HUES48 (cell line): ENCODE measurements around the gene CDH13.

Experiments used
- H3K27ac ChIP-seq: one replicate; pipeline ENCODE4 v1.7.0; 2013; ENCODE audit warnings: low read depth, low read length, inconsistent platforms
- H3K27me3 ChIP-seq: 2 replicates; pipeline ENCODE4 v1.6.1; 2013; ENCODE audit warnings: mild to moderate bottlenecking, low read length; ENCODE audit not compliant: control insufficient read depth, insufficient read depth
- H3K36me3 ChIP-seq: 2 replicates; pipeline ENCODE4 v1.6.1; 2013; ENCODE audit warnings: low read length; ENCODE audit not compliant: control insufficient read depth, insufficient read depth
- H3K4me1 ChIP-seq: 2 replicates; pipeline ENCODE4 v1.6.1; 2013; ENCODE audit warnings: mild to moderate bottlenecking, low read length; ENCODE audit not compliant: control insufficient read depth, insufficient read depth
- H3K4me3 ChIP-seq: 2 replicates; pipeline ENCODE4 v1.5.1; 2013; ENCODE audit warnings: mild to moderate bottlenecking, low read depth, low read length
- H3K9ac ChIP-seq: 2 replicates; pipeline ENCODE4 v1.6.1; 2013; ENCODE audit warnings: mild to moderate bottlenecking, low read depth, low read length, moderate library complexity
- H3K9me3 ChIP-seq: 2 replicates; pipeline ENCODE4 v1.6.1; 2013; ENCODE audit warnings: low read length; ENCODE audit not compliant: control insufficient read depth, insufficient read depth

CDH13 gene

DNA sequence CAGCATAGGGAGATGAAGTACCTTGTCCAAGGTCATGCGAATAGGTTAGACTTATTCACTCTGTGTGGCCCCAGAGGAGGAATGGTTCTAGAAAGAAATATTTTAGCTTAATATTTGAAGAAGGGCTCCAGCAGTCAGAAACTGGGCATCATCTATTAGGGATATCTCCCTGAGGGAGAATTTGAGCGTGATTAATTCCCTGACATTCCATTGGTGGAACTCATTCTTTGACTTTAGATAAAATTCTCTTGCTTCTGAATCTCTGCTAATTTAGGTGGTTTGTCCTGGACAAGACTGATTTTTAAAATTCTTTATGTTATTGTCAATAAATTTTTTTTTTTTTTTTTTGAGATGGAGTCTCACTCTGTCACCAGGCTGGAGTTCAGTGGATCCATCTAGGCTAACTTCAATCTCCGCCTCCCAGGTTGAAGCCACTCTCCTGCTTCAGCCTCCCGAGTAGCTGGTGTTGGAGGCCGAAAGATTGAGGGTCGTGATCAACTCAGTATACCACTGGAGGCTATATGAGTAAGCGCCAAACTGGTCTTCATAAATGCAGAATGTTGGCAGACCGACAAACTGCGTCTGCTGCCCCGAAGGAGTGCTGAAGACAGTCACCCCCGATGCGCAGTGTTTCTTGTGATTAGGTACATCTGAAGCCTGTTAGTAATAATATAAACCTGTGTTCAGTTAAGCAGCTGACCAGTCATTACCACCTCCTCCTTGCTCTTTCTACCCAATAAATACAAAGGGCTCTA lies 913.1 kb downstream of the CDH13 start:
- no peaks in the 10 kb centered on the region for H3K4me1 ChIP-seq
- no peaks in the 10 kb centered on the region for H3K9me3 ChIP-seq
- no peaks in the 10 kb centered on the region for H3K27me3 ChIP-seq
- no peak overlapping the region for H3K27ac ChIP-seq
- no peaks in the 10 kb centered on the region for H3K36me3 ChIP-seq
- H3K9ac ChIP-seq = no peak overlapping the region
- no peak overlapping the region for H3K4me3 ChIP-seq

DNA sequence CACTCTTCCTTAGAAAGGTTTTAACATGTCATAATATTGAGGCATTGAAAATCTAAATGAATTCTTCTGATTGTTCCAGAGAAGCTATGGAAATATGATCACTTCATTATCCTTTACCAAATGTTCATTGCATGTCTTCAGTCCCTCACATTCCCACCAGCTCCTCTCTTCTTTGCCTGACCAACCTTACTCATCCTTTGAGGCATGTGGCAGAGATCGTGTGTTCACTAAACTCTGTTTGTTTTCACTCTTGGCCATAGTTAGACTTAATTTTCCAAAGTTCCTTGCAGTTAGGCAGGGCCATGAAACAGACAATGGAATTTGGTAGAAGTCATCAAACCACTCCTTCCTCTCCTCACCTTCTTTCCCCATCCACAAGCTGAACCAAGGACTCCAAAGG lies 914.5 kb downstream of the CDH13 start:
- no peak overlapping the region for H3K4me3 ChIP-seq
- H3K27me3 ChIP-seq = no peaks in the 10 kb centered on the region
- H3K36me3 ChIP-seq = no peaks in the 10 kb centered on the region
- no peaks in the 10 kb centered on the region for H3K9me3 ChIP-seq
- no peaks in the 10 kb centered on the region for H3K4me1 ChIP-seq
- no peak overlapping the region for H3K9ac ChIP-seq
- H3K27ac ChIP-seq = no peak overlapping the region

DNA sequence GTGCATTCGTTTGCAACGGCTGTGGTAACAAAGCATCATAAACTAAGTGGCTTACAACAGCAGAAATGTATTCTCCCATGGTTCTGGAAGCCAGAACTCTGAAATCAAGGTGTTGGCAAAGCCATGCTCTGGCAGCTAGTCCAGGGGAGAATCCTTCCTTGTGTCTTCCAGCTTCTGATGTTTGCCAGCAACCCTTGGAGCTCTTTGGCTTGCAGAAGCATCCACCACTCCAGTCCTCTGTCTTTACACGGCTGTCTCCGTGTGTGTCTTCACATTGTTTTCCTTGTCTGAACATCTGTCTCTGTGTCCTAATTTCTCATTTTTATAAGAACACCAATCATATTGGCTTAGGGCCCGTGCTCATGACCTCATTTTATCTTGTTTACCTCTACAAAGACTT lies 915.7 kb downstream of the CDH13 start:
- no peaks in the 10 kb centered on the region for H3K27me3 ChIP-seq
- H3K9ac ChIP-seq = no peak overlapping the region
- H3K4me3 ChIP-seq = no peak overlapping the region
- no peaks in the 10 kb centered on the region for H3K36me3 ChIP-seq
- no peak overlapping the region for H3K27ac ChIP-seq
- H3K9me3 ChIP-seq = no peaks in the 10 kb centered on the region
- peaks cover 5% of the 10 kb centered on the region; the same call in 1 of the 2 replicates for H3K4me1 ChIP-seq

DNA sequence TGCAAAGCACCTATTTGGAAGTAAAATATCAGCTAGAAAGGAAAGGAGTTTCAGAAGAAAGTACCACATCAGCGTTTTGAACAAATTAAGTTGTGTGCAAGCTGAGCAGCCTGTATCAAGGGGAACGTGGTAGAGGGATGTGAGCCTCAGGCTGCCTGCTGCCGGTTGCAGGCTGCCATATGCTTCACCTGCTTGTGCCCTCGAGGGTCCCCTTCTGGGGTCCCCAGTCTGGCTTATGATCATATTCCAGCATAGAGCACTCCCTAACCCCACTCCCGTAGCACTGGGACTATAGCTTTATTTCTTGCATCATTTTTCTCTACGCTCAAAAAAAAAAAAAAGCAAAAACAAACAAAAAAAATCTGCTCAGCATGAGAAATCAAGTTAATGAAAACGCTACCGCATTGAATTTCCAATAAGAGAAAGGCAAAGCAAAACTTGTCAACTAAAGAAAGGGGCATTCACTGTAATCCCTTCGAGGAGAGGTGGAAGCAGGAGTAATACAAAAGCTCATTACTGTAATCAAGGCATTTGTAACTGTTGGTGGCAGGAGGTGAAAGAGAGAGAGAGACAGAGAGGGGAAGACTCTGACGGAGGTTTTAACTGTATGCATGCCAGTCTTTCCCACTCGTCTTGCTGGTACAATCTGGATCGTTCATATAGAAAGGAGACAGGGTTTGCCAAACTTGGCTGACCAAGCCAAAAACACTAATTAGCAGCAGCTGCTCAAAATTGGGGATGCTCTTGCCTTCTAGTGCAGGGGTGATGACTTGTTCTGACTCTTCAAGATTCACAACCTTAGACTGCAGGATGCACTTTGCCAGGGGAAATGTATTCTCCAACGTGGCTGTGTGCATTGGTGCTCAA lies 922.8 kb downstream of the CDH13 start:
- Histone ChIP-seq H3K36me3 (no peaks in the 10 kb centered on the region), H3K27ac (no peak overlapping the region), H3K27me3 (no peaks in the 10 kb centered on the region), H3K4me1 (peaks cover 14% of the 10 kb centered on the region; the same call in 1 of the 2 replicates), H3K4me3 (no peak overlapping the region), H3K9ac (no peak overlapping the region), H3K9me3 (no peaks in the 10 kb centered on the region)

DNA sequence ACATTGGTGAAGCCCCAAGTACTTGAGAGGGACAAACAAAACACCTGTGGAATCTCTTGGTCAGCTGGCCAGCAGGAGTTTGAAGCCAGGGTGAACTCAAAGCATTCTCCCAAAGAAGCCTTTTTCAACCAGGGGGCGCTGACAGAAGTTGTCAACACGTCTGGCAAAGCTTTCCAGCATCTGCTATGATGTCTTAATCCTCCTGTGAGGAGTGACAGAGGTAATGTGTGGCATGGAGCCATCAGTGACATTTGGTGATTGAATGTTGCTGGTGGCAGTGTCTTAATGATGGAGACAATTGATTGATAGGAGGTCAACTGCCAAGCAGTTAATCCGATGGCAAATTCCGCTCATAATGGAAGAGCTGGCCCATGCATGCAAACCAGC lies 923.4 kb downstream of the CDH13 start:
- H3K9me3 ChIP-seq = no peaks in the 10 kb centered on the region
- no peaks in the 10 kb centered on the region for H3K27me3 ChIP-seq
- no peak overlapping the region for H3K9ac ChIP-seq
- peaks cover 14% of the 10 kb centered on the region; the same call in 1 of the 2 replicates for H3K4me1 ChIP-seq
- H3K4me3 ChIP-seq = no peak overlapping the region
- H3K27ac ChIP-seq = no peak overlapping the region
- H3K36me3 ChIP-seq = no peaks in the 10 kb centered on the region

DNA sequence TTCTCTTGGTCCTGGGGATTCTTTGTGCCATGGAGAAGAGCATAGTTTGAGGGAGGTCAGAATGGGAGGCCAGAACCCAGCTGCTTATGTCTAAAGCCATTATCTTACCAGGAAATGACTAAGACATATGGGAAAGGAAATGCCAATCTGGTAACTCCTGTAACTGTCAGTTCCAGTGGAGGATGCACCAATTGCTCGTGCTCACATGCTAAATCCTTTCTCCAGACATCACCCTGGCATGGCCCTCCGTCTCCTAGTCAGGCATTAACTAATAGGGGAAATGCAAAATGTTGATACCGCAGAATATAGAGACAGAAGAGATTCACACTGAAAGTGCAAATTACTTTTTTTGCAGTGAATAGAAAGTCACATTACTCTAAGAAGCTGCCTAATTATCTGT lies 925.5 kb downstream of the CDH13 start:
- H3K9ac ChIP-seq = no peak overlapping the region
- no peaks in the 10 kb centered on the region for H3K9me3 ChIP-seq
- H3K4me3 ChIP-seq = no peak overlapping the region
- H3K27ac ChIP-seq = no peak overlapping the region
- peaks cover 9% of the 10 kb centered on the region; the same call in 1 of the 2 replicates for H3K4me1 ChIP-seq
- H3K27me3 ChIP-seq = no peaks in the 10 kb centered on the region
- H3K36me3 ChIP-seq = no peaks in the 10 kb centered on the region

DNA sequence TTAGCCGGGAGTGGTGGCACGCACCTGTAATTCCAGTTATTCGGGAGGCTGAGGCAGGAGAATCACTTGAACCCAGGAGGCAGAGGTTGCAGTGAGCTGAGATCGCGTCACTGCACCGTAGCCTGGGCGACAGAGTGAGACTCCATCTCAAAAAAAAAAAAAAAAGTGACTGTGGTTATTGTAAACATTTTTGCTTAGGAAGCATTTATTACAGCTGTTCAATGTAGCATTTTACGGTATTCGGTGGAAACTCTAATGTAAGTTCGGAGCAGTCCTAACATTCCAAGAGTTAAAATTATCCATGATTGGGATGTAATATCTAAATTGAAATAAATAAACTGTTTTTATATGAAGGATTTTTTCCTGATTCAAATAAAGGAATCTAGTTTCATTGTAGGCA lies 926.2 kb downstream of the CDH13 start:
- H3K9me3 ChIP-seq = no peaks in the 10 kb centered on the region
- no peak overlapping the region for H3K27ac ChIP-seq
- no peak overlapping the region for H3K9ac ChIP-seq
- H3K4me3 ChIP-seq = no peak overlapping the region
- H3K27me3 ChIP-seq = no peaks in the 10 kb centered on the region
- peaks cover 9% of the 10 kb centered on the region; the same call in 1 of the 2 replicates for H3K4me1 ChIP-seq
- H3K36me3 ChIP-seq = no peaks in the 10 kb centered on the region

DNA sequence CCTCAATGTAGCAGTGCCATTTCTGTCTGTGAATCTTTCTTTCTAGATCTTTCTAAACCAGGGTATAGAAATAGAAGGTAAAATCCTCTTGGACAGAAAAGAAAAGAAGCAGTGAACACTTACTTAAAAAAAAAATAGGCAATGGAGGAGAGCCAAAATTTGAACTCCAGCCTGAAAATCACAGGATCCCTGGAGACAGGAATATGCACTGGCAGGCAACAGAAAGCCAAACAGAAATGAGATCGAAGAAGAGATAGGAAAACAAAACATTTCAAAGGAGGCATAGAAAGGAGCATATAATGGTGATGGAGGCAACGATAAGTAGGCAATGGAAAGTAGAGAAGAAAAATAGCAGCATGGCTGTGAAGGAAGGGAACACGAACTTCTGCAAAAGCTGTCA lies 927.3 kb downstream of the CDH13 start:
- no peaks in the 10 kb centered on the region for H3K9me3 ChIP-seq
- H3K27ac ChIP-seq = no peak overlapping the region
- no peaks in the 10 kb centered on the region for H3K36me3 ChIP-seq
- H3K9ac ChIP-seq = no peak overlapping the region
- no peak overlapping the region for H3K4me3 ChIP-seq
- peaks cover 6% of the 10 kb centered on the region; the same call in 1 of the 2 replicates for H3K4me1 ChIP-seq
- no peaks in the 10 kb centered on the region for H3K27me3 ChIP-seq

DNA sequence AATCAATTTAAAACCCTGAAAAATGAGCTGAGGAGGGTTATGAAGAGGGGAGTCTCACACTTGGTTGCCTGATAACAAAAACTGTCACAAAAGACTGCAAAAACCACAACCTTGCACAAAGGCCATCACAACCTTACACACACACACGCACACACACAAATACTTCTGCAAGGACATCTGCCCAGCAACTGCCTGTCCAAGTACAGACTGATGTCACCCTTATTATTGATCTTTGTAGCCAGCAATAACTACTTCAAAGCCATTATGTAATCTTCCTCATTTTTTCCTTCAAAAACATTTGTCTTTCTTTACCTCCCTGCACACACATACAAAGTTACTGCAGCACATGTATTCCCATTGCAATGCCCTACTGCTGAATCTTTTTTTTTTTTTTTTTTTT lies 927.8 kb downstream of the CDH13 start:
- no peaks in the 10 kb centered on the region for H3K9me3 ChIP-seq
- no peak overlapping the region for H3K4me3 ChIP-seq
- no peaks in the 10 kb centered on the region for H3K36me3 ChIP-seq
- no peaks in the 10 kb centered on the region for H3K27me3 ChIP-seq
- H3K4me1 ChIP-seq = peaks cover 6% of the 10 kb centered on the region; the same call in 1 of the 2 replicates
- no peak overlapping the region for H3K9ac ChIP-seq
- no peak overlapping the region for H3K27ac ChIP-seq

DNA sequence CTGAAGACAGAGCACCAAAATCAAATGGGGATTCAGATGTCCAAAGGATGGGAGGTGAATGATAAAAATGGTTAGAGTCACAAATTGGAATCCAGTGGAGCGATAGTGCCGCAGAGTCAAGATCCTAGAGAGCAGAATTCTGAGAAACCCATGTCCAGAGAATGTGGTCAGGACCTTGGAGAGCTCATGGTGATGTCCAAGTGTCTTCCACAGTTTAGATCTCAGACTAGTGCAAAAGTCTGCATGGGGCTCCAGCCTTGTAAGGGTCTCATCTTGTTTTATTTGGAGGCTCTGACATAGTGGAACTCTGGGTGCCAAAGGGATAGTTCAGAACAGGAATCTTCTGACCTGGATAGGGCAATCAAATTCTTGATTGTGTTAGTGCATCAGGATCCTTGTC lies 935.1 kb downstream of the CDH13 start:
- Histone ChIP-seq H3K27ac (no peak overlapping the region), H3K27me3 (no peaks in the 10 kb centered on the region), H3K4me3 (no peak overlapping the region), H3K36me3 (no peaks in the 10 kb centered on the region), H3K4me1 (no peaks in the 10 kb centered on the region), H3K9me3 (no peaks in the 10 kb centered on the region), H3K9ac (no peak overlapping the region)

DNA sequence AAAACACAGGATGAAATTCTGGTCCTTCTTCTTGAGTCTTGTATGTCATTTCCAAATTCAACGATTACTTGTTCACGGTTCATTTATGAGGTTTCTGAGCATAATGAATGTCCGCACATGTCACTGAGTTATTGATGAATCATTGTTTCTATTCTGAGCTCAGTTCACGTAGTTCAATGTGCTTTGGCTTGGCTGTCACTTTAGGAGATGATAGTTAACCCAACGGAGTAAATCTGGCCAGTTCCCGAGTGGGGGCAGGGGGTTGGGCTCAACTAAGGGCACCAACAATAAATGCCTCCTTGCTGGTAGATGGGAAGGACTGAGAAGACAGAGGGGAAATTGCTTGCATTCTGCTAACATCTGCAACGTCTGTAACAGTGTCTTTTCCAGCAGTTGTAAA lies 941.6 kb downstream of the CDH13 start:
- Histone ChIP-seq H3K9me3 (no peaks in the 10 kb centered on the region), H3K36me3 (no peaks in the 10 kb centered on the region), H3K4me3 (no peak overlapping the region), H3K9ac (no peak overlapping the region), H3K27me3 (no peaks in the 10 kb centered on the region), H3K27ac (no peak overlapping the region), H3K4me1 (no peaks in the 10 kb centered on the region)
